K562 (cell line): ENCODE measurements around the gene MTHFR. TPM values are rescaled to one million over a fixed set of nuclear protein-coding genes. Genes with fewer than 3 reads are reported as not detected.

Source experiments
- ATAC-seq: fragments of 200-7000 bp; cut with Tn5 transposase; 3 replicates; pipeline ENCODE4 v1.9.1; 2020; ENCODE audit warnings: moderate library complexity
- BruUV-seq: library from RNA; stranded (reverse); fragments of 400-500 nt; replicated peaks from 2 replicates; lab custom pipeline; 2021; lab: Mats Ljungman, UMichigan
- CTCF ChIA-PET: fragments of 300-600 bp; formaldehyde crosslinking; extraction: SDS; loops from one replicate; lab custom pipeline; 2021; ENCODE audit warnings: low intra/inter-chr PET ratio; lab: Yijun Ruan, JAX
- POLR2A ChIA-PET: fragments of 300-600, 350-650 bp; sonication (Branson Sonifier 250); formaldehyde crosslinking; extraction: SDS; loops from one replicate; lab custom pipeline; 2021; ENCODE audit warnings: antibody characterized with exemption, inconsistent platforms; lab: Yijun Ruan, JAX
- DNase-seq, 4 experiments: peaks; one replicate each; pipeline versions ENCODE4 v3.0.0 to v3.0.0-alpha.2; 2011 to 2018; ENCODE audit warnings: low spot score in 3 of 4, mixed read lengths in 3 of 4; ENCODE audit errors: extremely low read depth in 1 of 4
- FAIRE-seq: peaks from 2 replicates; lab custom pipeline; 2011; peaks lifted over from hg19 to GRCh38; lab: Jason Lieb, UNC
- H2AFZ ChIP-seq: 2 replicates; pipeline ENCODE4 v1.6.0; 2011; ENCODE audit warnings: low read depth, low read length, control low read depth, inconsistent platforms
- H3K27ac ChIP-seq: fragments of 200-600 bp; 3 replicates; pipeline ENCODE4 v1.8.0; 2011; ENCODE audit warnings: low read depth, mild to moderate bottlenecking, control low read depth, inconsistent platforms, low read length, moderate library complexity, mixed read lengths; ENCODE audit errors: extremely low read depth
- H3K27me3 ChIP-seq, 2 experiments: fragments of 300-600 bp in 1 of 2; 2 replicates in 1 of 2; 3 replicates in 1 of 2; pipeline versions ENCODE4 v1.6.0 to v1.8.0; 2011; ENCODE audit warnings: inconsistent platforms in 2 of 2, low read length in 2 of 2, mild to moderate bottlenecking in 1 of 2, mixed read lengths in 1 of 2, moderate library complexity in 1 of 2; ENCODE audit not compliant: control insufficient read depth in 2 of 2, insufficient read depth in 2 of 2
- H3K36me3 ChIP-seq: fragments of 300-600 bp; 3 replicates; pipeline ENCODE4 v1.8.0; 2011; ENCODE audit warnings: mild to moderate bottlenecking, low read length, inconsistent platforms; ENCODE audit not compliant: control insufficient read depth, insufficient read depth
- H3K4me1 ChIP-seq, 2 experiments: fragments of 200-600 bp in 1 of 2; replicated peaks in 1 of 2; 2 replicates in 1 of 2; 3 replicates in 1 of 2; pipeline versions ENCODE4 v1.5.1 to v1.8.0; 2011; ENCODE audit warnings: inconsistent platforms in 2 of 2, low read length in 2 of 2, mild to moderate bottlenecking in 1 of 2, mixed read lengths in 1 of 2, moderate library complexity in 1 of 2; ENCODE audit not compliant: control insufficient read depth in 2 of 2, insufficient read depth in 2 of 2
- H3K4me2 ChIP-seq: 2 replicates; pipeline ENCODE4 v1.6.1; 2011; ENCODE audit warnings: low read length, control low read depth, inconsistent platforms, mixed read lengths; ENCODE audit not compliant: insufficient read depth
- H3K4me3 ChIP-seq: fragments of 200-600 bp; sonication (generic), shearing (Covaris generic); 2 replicates; pipeline ENCODE4 v1.5.1; 2016; ENCODE audit warnings: control low read depth, inconsistent platforms
- H3K79me2 ChIP-seq: fragments of 200-600 bp; 3 replicates; pipeline ENCODE4 v1.8.0; 2011; ENCODE audit warnings: low read length, inconsistent platforms; ENCODE audit not compliant: control insufficient read depth, insufficient read depth
- H3K9ac ChIP-seq, 2 experiments: 2 replicates each; pipeline versions ENCODE4 v1.6.0 to v1.6.1; 2011; ENCODE audit warnings: low read depth in 2 of 2, low read length in 2 of 2, control low read depth in 1 of 2, inconsistent platforms in 1 of 2, mild to moderate bottlenecking in 1 of 2, mixed read lengths in 1 of 2; ENCODE audit not compliant: insufficient read depth in 1 of 2
- H3K9me1 ChIP-seq: one replicate; pipeline ENCODE4 v1.6.0; 2011; ENCODE audit warnings: inconsistent platforms, mild to moderate bottlenecking, low read length, moderate library complexity; ENCODE audit not compliant: control insufficient read depth, insufficient read depth
- H3K9me3 ChIP-seq: replicated peaks from 2 replicates; pipeline ENCODE4 v1.5.1; 2011; ENCODE audit warnings: low read depth, low read length, inconsistent platforms; ENCODE audit not compliant: control insufficient read depth, insufficient read depth
- H4K20me1 ChIP-seq: replicated peaks from 2 replicates; pipeline ENCODE4 v1.6.1; 2011; ENCODE audit warnings: low read length, inconsistent platforms, mixed read lengths; ENCODE audit not compliant: control insufficient read depth, insufficient read depth
- CGGBP1 ChIP-seq: fragments of 250-450 bp; sonication (Bioruptor Pico); IDR thresholded peaks from 2 replicates; pipeline ENCODE4 v1.9.0; 2021; ENCODE audit warnings: mild to moderate bottlenecking
- CREB3 ChIP-seq: fragments of 450-650 bp; conservative IDR thresholded peaks from 2 replicates; pipeline ENCODE4 v1.6.1; 2016; ENCODE audit warnings: missing genetic modification characterization, low read depth, mild to moderate bottlenecking, missing compliant biosample characterization, moderate library complexity
- DNMT1 ChIP-seq: fragments of 450-650 bp; IDR thresholded peaks from 2 replicates; pipeline ENCODE4 v1.6.1; 2016; ENCODE audit warnings: antibody characterized with exemption, mild to moderate bottlenecking
- HDAC2 ChIP-seq: fragments of 450-650 bp; IDR thresholded peaks from 2 replicates; pipeline ENCODE4 v1.6.1; 2016; ENCODE audit warnings: mild to moderate bottlenecking
- IRF9 ChIP-seq: fragments of 450-650 bp; IDR thresholded peaks from 2 replicates; pipeline ENCODE4 v1.6.1; 2016; ENCODE audit warnings: missing biosample characterization, missing genetic modification characterization
- KAT8 ChIP-seq: fragments of 450-650 bp; IDR thresholded peaks from 2 replicates; pipeline ENCODE4 v1.6.1; 2016; ENCODE audit warnings: low read depth, mild to moderate bottlenecking
- L3MBTL2 ChIP-seq: fragments of 450-650 bp; IDR thresholded peaks from 2 replicates; pipeline ENCODE4 v1.6.1; 2016; ENCODE audit warnings: mild to moderate bottlenecking, moderate library complexity
- PHB ChIP-seq: fragments of 250-450 bp; sonication (Bioruptor Pico); IDR thresholded peaks from 2 replicates; pipeline ENCODE4 v1.5.0; 2021
- PURB ChIP-seq: sonication (generic); formaldehyde crosslinking; IDR thresholded peaks from 2 replicates; pipeline ENCODE4 v1.9.0; 2021; ENCODE audit warnings: low read depth, mild to moderate bottlenecking, missing genetic modification reagents
- RBFOX2 ChIP-seq: fragments of 200-400 bp; formaldehyde crosslinking; IDR thresholded peaks from 2 replicates; pipeline ENCODE4 v1.6.1; 2017; ENCODE audit warnings: low read depth, mild to moderate bottlenecking, low read length, moderate library complexity
- SAFB ChIP-seq: fragments of 200-400 bp; formaldehyde crosslinking; IDR thresholded peaks from 2 replicates; pipeline ENCODE4 v1.6.1; 2017; ENCODE audit warnings: low read depth, low read length, borderline replicate concordance
- TRIM28 ChIP-seq: fragments of 450-650 bp; IDR thresholded peaks from 2 replicates; pipeline ENCODE4 v1.6.1; 2017
- U2AF1 ChIP-seq: fragments of 200-400 bp; formaldehyde crosslinking; optimal IDR thresholded peaks from 2 replicates; pipeline ENCODE3; 2017; ENCODE audit warnings: mild to moderate bottlenecking, low read depth, low read length, moderate library complexity
- ZNF436 ChIP-seq: fragments of 250-450, 450-650 bp; sonication (Bioruptor Pico); formaldehyde crosslinking; IDR thresholded peaks from 2 replicates; pipeline ENCODE4 v1.7.0; 2020; ENCODE audit warnings: mild to moderate bottlenecking
- ZNF76 ChIP-seq: fragments of 250-450 bp; sonication (Bioruptor Pico); IDR thresholded peaks from 2 replicates; pipeline ENCODE4 v1.4.0; 2020; ENCODE audit warnings: mild to moderate bottlenecking, moderate library complexity, borderline replicate concordance
- ZZZ3 ChIP-seq: fragments of 450-650 bp; IDR thresholded peaks from 2 replicates; pipeline ENCODE4 v1.6.1; 2016; ENCODE audit warnings: antibody characterized with exemption, mild to moderate bottlenecking, moderate library complexity
- WGBS: fragments of 100-300 bp; shearing (Covaris generic); methylation state at CpG from one replicate; pipeline ENCODE4 v1.1.6; 2016; ENCODE audit warnings: low coverage, mixed read lengths; ENCODE audit not compliant: insufficient coverage; ENCODE audit errors: missing lambda C conversion rate; 5-methylcytosine and 5-hydroxymethylcytosine counted together
- in situ Hi-C: fragments of 300-500 bp; cut with MboI; formaldehyde crosslinking; loops from 4 replicates; pipeline ENCODE4 v1.15.0; 2018; ENCODE audit warnings: inconsistent platforms, mixed read lengths
- intact Hi-C: fragments of 100-400 bp; cut with micrococcal nuclease; formaldehyde crosslinking; loops from 2 replicates; pipeline ENCODE4 v1.14.2; 2022
- polyA plus RNA-seq, 8 experiments: library from polyadenylated mRNA; depleted of rRNA in 4 of 8; stranded (reverse) in 5 of 8; unstranded in 3 of 8; fragments of >200 nt; fragmentation: Nextera tagmentation in 2 of 8; fragmentation: Illumina TruSeq in 1 of 8; extraction: Ambion mirVana in 2 of 8; extraction: Trizol in 1 of 8; gene quantifications; 2 replicates each; pipeline versions ENCODE4 v1.2.1 to v1.2.3, GENCODE V29; 2011 to 2014; ENCODE audit warnings: inconsistent platforms in 1 of 8, missing spikeins in 1 of 8
- total RNA-seq, 7 experiments: library from RNA; depleted of rRNA in 6 of 7; stranded (reverse); fragments of >200 nt in 6 of 7; fragmentation: Illumina TruSeq in 2 of 7; extraction: Trizol in 2 of 7; gene quantifications; 2 replicates each; pipeline versions ENCODE4 v1.2.1 to v1.2.3, GENCODE V29; 2011 to 2021; ENCODE audit warnings: low replicate concordance in 1 of 7

The MTHFR gene
- total and polyA plus RNA-seq, 9 of the 15 experiments (the other 6 are each of a cell fraction or from before 2014, with no cell fraction given) = 5.0 to 104 (median 62.6) TPM

- Histone ChIP-seq H3K4me3 (no peak overlapping the region), H3K27ac (no peak overlapping the region), H3K4me2 (no peak overlapping the region), H3K4me1 (peaks cover 24 to 56% of the 10 kb centered on the region in 2 experiments), H3K9ac (peak overlapping the region in 1 of 2 experiments; percentile 77; a peak in 2 of 4 replicates), H3K79me2 (no peaks in the 10 kb centered on the region; the same call in 2 of the 3 replicates), H4K20me1 (no peaks in the 10 kb centered on the region), H3K9me3 (no peaks in the 10 kb centered on the region), H3K9me1 (no peaks in the 10 kb centered on the region), H2AFZ (no peak overlapping the region), H3K36me3 (no peaks in the 10 kb centered on the region), H3K27me3 (no peaks in the 10 kb centered on the region)
- ChIA-PET CTCF (no interaction called here), POLR2A (interaction anchor here (0.9 to 8.5 kb wide), 5 partner anchors 10 to 21 kb away, joined by 3 to 66 read pairs (median 5); no protein-coding TSS in a partner anchor)
- DNase-seq (no peak), FAIRE-seq (no peak), ATAC-seq (no peak)
- in situ Hi-C loops (no loop called here), intact Hi-C loops (loop anchor here (2.0 kb wide), 1 partner anchor 79 kb away; no protein-coding TSS in a partner anchor)
- no TSS peak for BruUV-seq
- 52% methylated on average over 5 of the region's 6 CpGs for WGBS
- TF ChIP-seq IRF9 (tag) = no peak
- no peak for TF ChIP-seq ZZZ3
- no peak for TF ChIP-seq SAFB
- TF ChIP-seq CGGBP1 = no peak
- TF ChIP-seq PHB (CRISPR knock-in tag) = no peak
- TF ChIP-seq L3MBTL2 = no peak
- no peak for TF ChIP-seq U2AF1
- TF ChIP-seq TRIM28 = no peak
- no peak for TF ChIP-seq ZNF436 (CRISPR knock-in tag)
- no peak for TF ChIP-seq HDAC2
- no peak for TF ChIP-seq CREB3
- TF ChIP-seq PURB (CRISPR knock-in tag) = no peak
- no peak for TF ChIP-seq RBFOX2
- no peak for TF ChIP-seq DNMT1
- TF ChIP-seq KAT8 = no peak
- TF ChIP-seq ZNF76 (CRISPR knock-in tag) = no peak
Measured at GRCh38 chr1:11782127-11782708, 23.5 kb downstream of the MTHFR start.
